ENCODE results near the gene BCL7C. TPM values are rescaled to one million over a fixed set of nuclear protein-coding genes. Genes with fewer than 3 reads are reported as not detected.

BCL7C gene
- total and polyA plus RNA-seq, 2 of the 8 experiments (the other 6 are each of a cell fraction or from before 2014, with no cell fraction given): 8.6 to 17.2 TPM

DNA sequence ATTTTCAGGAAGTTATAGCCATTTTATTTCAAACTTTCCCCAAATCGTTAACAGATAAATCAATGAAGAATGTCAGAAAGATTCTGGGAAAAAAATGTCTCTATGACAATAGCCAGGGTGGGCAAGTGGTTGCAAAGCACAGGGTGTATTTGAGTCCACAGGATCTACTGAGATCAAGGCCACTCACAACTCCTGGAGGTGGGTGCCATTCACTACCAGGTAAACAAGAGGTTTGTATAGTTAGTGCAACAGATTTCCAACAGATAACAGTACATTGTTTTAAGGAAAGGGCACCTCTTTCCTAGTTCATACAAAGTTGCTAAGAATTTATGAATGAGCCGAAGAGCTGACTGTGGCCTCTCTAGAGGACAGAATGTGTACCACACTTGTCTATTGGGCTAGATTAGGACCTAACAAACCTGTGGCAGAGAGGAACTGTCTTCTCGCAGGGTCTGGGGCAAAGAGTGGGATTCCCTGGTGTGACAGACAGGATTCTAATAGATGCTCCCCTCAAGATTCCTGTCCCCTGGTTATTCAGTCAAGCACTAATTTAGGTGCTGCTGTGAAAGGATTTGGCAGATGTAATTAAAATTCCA lies 54.9 kb downstream of the BCL7C start:
- H3K79me2 ChIP-seq (ENCODE audit: control insufficient read depth in 1 of 2, insufficient read depth in 2 of 2, low read length in 2 of 2): no peaks in the 10 kb centered on the region
- H3K4me3 ChIP-seq (ENCODE audit: extremely low read depth in 1 of 4, insufficient read depth in 2 of 4, low read depth in 3 of 4, low read length in 4 of 4): no peak overlapping the region
- H4K20me1 ChIP-seq (replicated peaks in 1 of 2; ENCODE audit: control insufficient read depth in 1 of 2, insufficient read depth in 2 of 2, low read length in 2 of 2): no peaks in the 10 kb centered on the region
- H3K79me1 ChIP-seq (ENCODE audit: low read depth, low read length): no peaks in the 10 kb centered on the region
- H3K36me3 ChIP-seq (ENCODE audit: control insufficient read depth in 2 of 4, insufficient read depth in 4 of 4, low read length in 3 of 4): no peaks in the 10 kb centered on the region
- H3K23me2 ChIP-seq (ENCODE audit: low read depth, low read length): no peaks in the 10 kb centered on the region
- 78% methylated on average over 3 of the region's 3 CpGs; no CpG with 5 or more reads in 1 of the 2 experiments for WGBS, 2 experiments (ENCODE audit: extremely low coverage in 1 of 2, insufficient coverage in 1 of 2, insufficient read length in 1 of 2, insufficient replicate concordance in 2 of 2, low coverage in 1 of 2, low lambda C conversion rate in 2 of 2, missing lambda C conversion rate in 1 of 2)
- H2BK5ac ChIP-seq (ENCODE audit: low read depth, low read length): no peak overlapping the region
- no peak overlapping the region for H2BK20ac ChIP-seq (ENCODE audit: low read length)
- no peak overlapping the region for H3K18ac ChIP-seq (ENCODE audit: extremely low read depth, low read length)
- H2AK5ac ChIP-seq (ENCODE audit: low read depth, low read length): no peak overlapping the region
- no peak for FAIRE-seq
- no peak overlapping the region for H2BK15ac ChIP-seq (ENCODE audit: low read length)
- ChIA-PET POLR2A (ENCODE audit: partially characterized antibody) (no interaction called here), CTCF (ENCODE audit: partially characterized antibody) (interaction anchor here (0.8 to 1.7 kb wide), 12 partner anchors 8 to 81 kb away, joined by 3 to 13 read pairs (median 4); no protein-coding TSS in a partner anchor)
- no peak overlapping the region for H2BK12ac ChIP-seq (ENCODE audit: low read depth, low read length)
- no peak overlapping the region for H3K56ac ChIP-seq (replicated peaks; ENCODE audit: insufficient read length, low read depth, low read length)
- H3K27ac ChIP-seq (ENCODE audit: low read depth, low read length): no peak overlapping the region
- no peak overlapping the region for H2AFZ ChIP-seq (ENCODE audit: low read length)
- H3K9me3 ChIP-seq (ENCODE audit: insufficient read depth in 2 of 2, low read depth in 1 of 2, low read length in 1 of 2): peaks cover 3 to 5% of the 10 kb centered on the region in 2 experiments; a peak in 3 of 4 replicates
- H3K4me2 ChIP-seq (ENCODE audit: insufficient read depth in 1 of 2, low read depth in 2 of 2, low read length in 2 of 2): no peak overlapping the region
- no peaks in the 10 kb centered on the region for H3K4me1 ChIP-seq (replicated peaks in 1 of 4; ENCODE audit: control insufficient read depth in 3 of 4, insufficient read depth in 4 of 4, low read length in 3 of 4)
- H3K14ac ChIP-seq (ENCODE audit: insufficient read length): no peak overlapping the region
- no peak overlapping the region for H4K91ac ChIP-seq (replicated peaks; ENCODE audit: insufficient read length, low read length)
- H4K8ac ChIP-seq (ENCODE audit: extremely low read depth, insufficient read depth, low read length): no peak overlapping the region
- H4K5ac ChIP-seq (ENCODE audit: insufficient read length, low read depth, low read length): no peak overlapping the region
- H2BK120ac ChIP-seq (replicated peaks; ENCODE audit: low read depth, low read length): no peak overlapping the region
- no peak overlapping the region for H3K23ac ChIP-seq (ENCODE audit: insufficient read length)
- H3K4ac ChIP-seq (replicated peaks; ENCODE audit: insufficient read length, low read depth, low read length): no peak overlapping the region
- H3K27me3 ChIP-seq (replicated peaks in 1 of 4; ENCODE audit: control insufficient read depth in 3 of 4, extremely low read depth in 1 of 4, insufficient read depth in 3 of 4, low read length in 3 of 4): no peaks in the 10 kb centered on the region
- DNase-seq (ENCODE audit: low read depth in 1 of 2, low spot score in 2 of 2): no peak
- H3K9ac ChIP-seq (replicated peaks in 1 of 4; ENCODE audit: extremely low read depth in 1 of 4, low read depth in 3 of 4, low read length in 3 of 4): no peak overlapping the region; a peak in 1 of 7 replicates
- TF ChIP-seq HDAC2 (IDR thresholded peaks at IDR 0.05; ENCODE audit: borderline replicate concordance in 1 of 2, low read depth in 2 of 2, low read length in 2 of 2) (no peak), RBBP5 (IDR thresholded peaks at IDR 0.05; ENCODE audit: borderline replicate concordance, low read depth, low read length) (no peak), ASH2L (IDR thresholded peaks at IDR 0.05; ENCODE audit: low read length) (no peak), RFX5 (IDR thresholded peaks at IDR 0.05; ENCODE audit: borderline replicate concordance, low read depth, low read length) (no peak), CEBPB (IDR thresholded peaks at IDR 0.05; ENCODE audit: low read depth, low read length) (no peak), TBP (IDR thresholded peaks at IDR 0.05; ENCODE audit: low read depth, low read length) (no peak), SRF (IDR thresholded peaks at IDR 0.05; ENCODE audit: low read depth, low read length) (no peak), GABPA (IDR thresholded peaks at IDR 0.05; ENCODE audit: borderline replicate concordance, insufficient read depth, low read length) (no peak), SP2 (IDR thresholded peaks at IDR 0.05; ENCODE audit: low read length) (no peak), HDAC6 (IDR thresholded peaks at IDR 0.05; ENCODE audit: low read depth, low read length) (no peak), SP1 (IDR thresholded peaks at IDR 0.05; ENCODE audit: low read depth, low read length) (no peak), PHF8 (conservative IDR thresholded peaks at IDR 0.05; ENCODE audit: low read depth, low read length) (no peak), SIRT6 (IDR thresholded peaks at IDR 0.05; ENCODE audit: low read length) (no peak)
- TF ChIP-seq, protein P1, sequence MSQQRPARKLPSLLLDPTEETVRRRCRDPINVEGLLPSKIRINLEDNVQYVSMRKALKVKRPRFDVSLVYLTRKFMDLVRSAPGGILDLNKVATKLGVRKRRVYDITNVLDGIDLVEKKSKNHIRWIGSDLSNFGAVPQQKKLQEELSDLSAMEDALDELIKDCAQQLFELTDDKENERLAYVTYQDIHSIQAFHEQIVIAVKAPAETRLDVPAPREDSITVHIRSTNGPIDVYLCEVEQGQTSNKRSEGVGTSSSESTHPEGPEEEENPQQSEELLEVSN (IDR thresholded peaks at IDR 0.05): no peak
